SK-N-MC (cell line): ENCODE results near the gene GLYR1.

Source experiments
- DNase-seq: peaks from one replicate; pipeline ENCODE4 v3.0.0-alpha.2; 2011; ENCODE audit warnings: low read depth, low spot score
- H3K27ac ChIP-seq: fragments of 200-600 bp; sonication (generic); 2 replicates; pipeline ENCODE4 v1.5.1; 2016; ENCODE audit warnings: mixed run types
- H3K36me3 ChIP-seq: fragments of 200-600 bp; sonication (generic); 2 replicates; pipeline ENCODE4 v1.6.1; 2017; ENCODE audit warnings: antibody characterized with exemption, low read length, mixed read lengths; ENCODE audit not compliant: insufficient read depth
- H3K4me3 ChIP-seq: fragments of 200-600 bp; sonication (generic); 2 replicates; pipeline ENCODE4 v1.5.1; 2016
- H3K9ac ChIP-seq: fragments of 200-600 bp; sonication (generic); 2 replicates; pipeline ENCODE4 v1.8.0; 2017; ENCODE audit warnings: mixed run types, mixed read lengths; ENCODE audit not compliant: insufficient read length
- H3K9me3 ChIP-seq: fragments of 200-600 bp; sonication (generic); 2 replicates; pipeline ENCODE4 v1.6.1; 2017; ENCODE audit warnings: low read depth, mild to moderate bottlenecking, antibody characterized with exemption, low read length, moderate library complexity, mixed read lengths
- EZH2 ChIP-seq: fragments of 200-600 bp; sonication (generic); IDR thresholded peaks from one replicate; pipeline ENCODE4 v1.6.1; 2017; ENCODE audit warnings: antibody characterized with exemption
- FOXP2 ChIP-seq: optimal IDR thresholded peaks from 2 replicates; pipeline ENCODE3; 2011; ENCODE audit warnings: mild to moderate bottlenecking, moderate library complexity; ENCODE audit not compliant: insufficient read depth; ENCODE audit errors: extremely low read length, control extremely low read depth
- POLR2AphosphoS5 ChIP-seq: IDR thresholded peaks from 2 replicates; pipeline ENCODE4 v1.6.1; 2012; ENCODE audit warnings: mild to moderate bottlenecking, low read depth, low read length, borderline replicate concordance

GLYR1 gene

DNA sequence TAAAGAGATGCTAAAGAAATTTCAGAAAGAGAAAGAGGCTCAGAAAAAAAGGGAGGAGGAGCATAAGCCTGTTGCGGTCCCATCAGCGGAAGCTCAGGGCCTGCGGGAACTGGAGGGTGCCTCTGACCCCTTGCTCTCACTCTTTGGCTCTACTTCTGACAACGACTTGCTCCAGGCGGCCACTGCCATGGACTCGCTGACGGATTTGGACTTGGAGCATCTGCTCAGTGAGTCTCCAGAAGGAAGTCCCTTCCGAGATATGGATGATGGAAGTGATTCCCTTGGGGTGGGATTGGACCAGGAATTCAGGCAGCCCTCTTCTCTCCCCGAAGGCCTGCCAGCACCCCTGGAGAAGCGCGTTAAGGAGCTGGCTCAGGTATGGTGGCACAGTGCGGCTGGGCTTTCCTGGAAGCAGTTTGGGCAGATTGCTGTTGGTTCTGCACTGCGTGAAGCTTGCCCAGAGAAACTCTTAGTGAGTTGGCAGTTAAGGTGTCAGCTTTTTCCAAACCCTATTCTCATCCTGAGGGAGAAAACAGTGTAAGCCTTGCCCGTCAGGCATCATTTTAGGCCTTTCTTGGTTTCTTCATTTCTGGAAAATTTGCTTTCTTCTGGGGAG lies 13.7 kb upstream of the GLYR1 start:
- no peak overlapping the region for H3K27ac ChIP-seq
- no peak for TF ChIP-seq FOXP2
- no peak for TF ChIP-seq EZH2
- TF ChIP-seq POLR2AphosphoS5: no peak
- H3K4me3 ChIP-seq: no peak overlapping the region
- no peak overlapping the region for H3K9ac ChIP-seq
- H3K9me3 ChIP-seq: no peaks in the 10 kb centered on the region
- peaks cover 69% of the 10 kb centered on the region for H3K36me3 ChIP-seq
- DNase-seq: no peak

- Histone ChIP-seq H3K9me3 (no peaks in the 10 kb centered on the region), H3K36me3 (peaks cover 78% of the 10 kb centered on the region), H3K4me3 (no peak overlapping the region), H3K9ac (no peak overlapping the region), H3K27ac (no peak overlapping the region)
- TF ChIP-seq POLR2AphosphoS5: no peak
- TF ChIP-seq EZH2: no peak
- TF ChIP-seq FOXP2: no peak
- DNase-seq: no peak
Observed at GRCh38 chr16:4859900-4860255, 12.8 kb upstream of the GLYR1 start.

DNA sequence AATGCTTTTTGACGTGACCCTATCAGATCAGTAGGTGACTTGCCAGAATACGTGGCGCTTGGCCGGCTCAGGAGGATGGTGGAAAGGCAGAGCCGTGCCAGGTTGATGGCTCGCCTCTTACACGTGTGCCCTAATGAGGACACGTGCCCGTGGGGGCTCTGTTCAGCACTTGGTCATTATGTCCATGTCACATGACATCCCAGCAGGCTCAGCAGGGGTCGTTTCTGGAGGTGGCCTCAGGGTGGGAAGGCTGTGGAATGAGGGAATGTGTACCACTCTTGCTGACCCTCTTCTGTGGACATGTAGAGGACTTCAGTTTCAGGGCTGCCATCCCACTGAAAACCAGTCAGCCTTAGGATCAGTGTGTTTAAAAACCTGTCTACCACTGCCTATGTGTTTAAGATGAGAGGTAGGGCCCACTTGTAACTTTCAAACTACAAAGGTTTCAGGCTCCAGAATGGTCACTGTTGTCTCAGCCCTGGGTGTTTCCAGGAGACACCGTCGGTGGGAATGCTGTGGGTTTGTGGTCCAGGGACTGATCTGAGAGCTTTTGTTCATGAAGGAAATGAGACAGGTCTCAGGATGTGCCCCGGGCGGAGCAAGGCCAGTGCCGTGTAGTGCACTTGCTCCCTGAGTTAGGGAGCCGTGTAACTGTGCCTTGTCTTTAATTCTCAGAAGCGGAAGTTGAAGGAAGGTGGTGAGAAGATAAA lies 12.3 kb upstream of the GLYR1 start:
- DNase-seq: no peak
- TF ChIP-seq POLR2AphosphoS5: no peak
- TF ChIP-seq FOXP2: no peak
- no peak for TF ChIP-seq EZH2
- no peak overlapping the region for H3K4me3 ChIP-seq
- H3K9me3 ChIP-seq: no peaks in the 10 kb centered on the region
- H3K9ac ChIP-seq: no peak overlapping the region
- peaks cover 78% of the 10 kb centered on the region for H3K36me3 ChIP-seq
- no peak overlapping the region for H3K27ac ChIP-seq

DNA sequence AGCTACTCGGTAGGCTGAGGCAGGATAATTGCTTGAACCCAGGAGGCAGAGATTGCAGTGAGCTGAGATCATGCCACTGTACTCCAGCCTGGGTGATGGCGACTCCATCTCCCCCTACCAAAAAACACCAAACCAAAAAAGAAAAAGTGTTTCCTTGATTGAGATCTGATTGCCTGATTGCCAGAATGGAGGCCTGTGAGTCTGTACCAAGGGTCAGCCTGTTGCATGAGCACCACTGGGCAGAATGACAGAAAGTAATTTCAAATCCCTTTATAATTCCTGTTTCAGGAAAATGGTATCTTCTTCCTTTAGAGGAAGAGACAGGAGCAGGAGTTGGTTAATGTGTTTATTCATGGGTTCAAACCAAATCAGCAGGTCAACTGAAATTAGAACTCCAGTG lies 8.7 kb upstream of the GLYR1 start:
- Histone ChIP-seq H3K9me3 (no peaks in the 10 kb centered on the region), H3K36me3 (peaks cover 69% of the 10 kb centered on the region), H3K9ac (no peak overlapping the region), H3K4me3 (no peak overlapping the region), H3K27ac (no peak overlapping the region)
- TF ChIP-seq POLR2AphosphoS5 (no peak), EZH2 (no peak), FOXP2 (no peak)
- DNase-seq: no peak

- no peak overlapping the region for H3K4me3 ChIP-seq
- no peaks in the 10 kb centered on the region for H3K9me3 ChIP-seq
- DNase-seq: no peak
- H3K9ac ChIP-seq: no peak overlapping the region
- TF ChIP-seq EZH2: no peak
- TF ChIP-seq FOXP2: no peak
- no peak for TF ChIP-seq POLR2AphosphoS5
- H3K27ac ChIP-seq: no peak overlapping the region
- peaks cover 65% of the 10 kb centered on the region for H3K36me3 ChIP-seq
Observed at GRCh38 chr16:4855371-4855770, 8.3 kb upstream of the GLYR1 start.

- Histone ChIP-seq H3K9ac (no peak overlapping the region), H3K27ac (0 out of 2 replicates have a peak overlapping the region, but pooled peaks have one; percentile 34), H3K4me3 (no peak overlapping the region), H3K36me3 (peaks cover 35% of the 10 kb centered on the region), H3K9me3 (no peaks in the 10 kb centered on the region)
- TF ChIP-seq FOXP2 (no peak), POLR2AphosphoS5 (no peak), EZH2 (no peak)
- DNase-seq: no peak
Observed at GRCh38 chr16:4852221-4852872, 5.3 kb upstream of the GLYR1 start.

- peak overlapping the region; percentile 7 for H3K4me3 ChIP-seq
- peaks cover 23% of the 10 kb centered on the region for H3K36me3 ChIP-seq
- H3K27ac ChIP-seq: no peak overlapping the region
- no peak for DNase-seq
- no peak for TF ChIP-seq POLR2AphosphoS5
- TF ChIP-seq EZH2: no peak
- TF ChIP-seq FOXP2: no peak
- no peaks in the 10 kb centered on the region for H3K9me3 ChIP-seq
- H3K9ac ChIP-seq: peak overlapping the region; percentile 43
Observed at GRCh38 chr16:4850211-4850610, 3.1 kb upstream of the GLYR1 start.

DNA sequence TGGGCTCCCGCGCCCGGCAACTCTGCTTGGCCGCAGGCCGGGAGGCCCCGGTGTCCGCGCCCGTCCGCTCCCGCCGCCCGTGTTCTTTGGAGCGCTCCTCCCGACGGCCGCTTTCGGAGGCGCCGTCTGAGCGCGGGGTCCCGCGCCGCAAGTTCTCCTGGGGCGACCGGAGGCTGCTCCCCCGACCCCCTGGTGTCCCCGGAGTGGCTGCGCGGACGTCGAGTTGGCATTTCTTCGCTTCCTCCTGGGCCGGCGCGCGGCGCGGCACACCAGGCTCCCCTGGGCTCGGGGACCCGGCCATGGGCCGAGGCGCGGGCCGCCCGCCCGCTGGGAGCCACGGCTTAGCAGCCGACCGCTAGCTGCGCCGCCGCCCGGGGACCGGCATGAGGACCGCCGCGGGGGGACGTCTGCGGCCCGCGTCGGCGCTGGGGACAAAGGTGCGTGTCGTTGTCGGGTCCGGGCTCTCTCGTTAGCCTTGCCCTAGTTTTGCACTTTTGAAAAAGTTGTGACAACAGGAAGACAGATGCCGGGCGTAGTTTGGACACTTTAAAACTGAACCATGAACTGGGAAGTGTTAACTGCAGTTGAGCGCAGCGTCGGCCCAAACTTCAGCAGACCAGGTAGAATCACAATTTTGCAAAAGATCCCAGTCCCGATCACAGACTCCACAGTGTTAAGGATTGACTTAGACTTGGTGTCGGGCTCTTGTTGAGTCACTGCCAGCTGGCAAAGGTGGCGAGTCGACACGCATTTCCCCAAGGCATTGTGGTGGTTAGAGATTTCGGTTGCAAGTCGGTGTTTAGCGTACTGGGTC lies 893 bp upstream of the GLYR1 start:
- Histone ChIP-seq H3K9ac (peak overlapping the region; percentile 98), H3K4me3 (peak overlapping the region; percentile 95), H3K27ac (peak overlapping the region; percentile 49; the same call in 1 of the 2 replicates), H3K36me3 (peaks cover 27% of the 10 kb centered on the region), H3K9me3 (no peaks in the 10 kb centered on the region)
- TF ChIP-seq EZH2: no peak
- no peak for TF ChIP-seq POLR2AphosphoS5
- no peak for TF ChIP-seq FOXP2
- DNase-seq: no peak
